GM18909 (cell line): ENCODE data around the gene PRKD2.

Experiments used
- ATAC-seq: cut with Tn5 transposase; IDR thresholded peaks from one replicate; pipeline ENCODE4 v1.9.1; 2021; ENCODE audit warnings: mild to moderate bottlenecking; ENCODE audit not compliant: unreplicated experiment, poor library complexity

PRKD2 gene

DNA sequence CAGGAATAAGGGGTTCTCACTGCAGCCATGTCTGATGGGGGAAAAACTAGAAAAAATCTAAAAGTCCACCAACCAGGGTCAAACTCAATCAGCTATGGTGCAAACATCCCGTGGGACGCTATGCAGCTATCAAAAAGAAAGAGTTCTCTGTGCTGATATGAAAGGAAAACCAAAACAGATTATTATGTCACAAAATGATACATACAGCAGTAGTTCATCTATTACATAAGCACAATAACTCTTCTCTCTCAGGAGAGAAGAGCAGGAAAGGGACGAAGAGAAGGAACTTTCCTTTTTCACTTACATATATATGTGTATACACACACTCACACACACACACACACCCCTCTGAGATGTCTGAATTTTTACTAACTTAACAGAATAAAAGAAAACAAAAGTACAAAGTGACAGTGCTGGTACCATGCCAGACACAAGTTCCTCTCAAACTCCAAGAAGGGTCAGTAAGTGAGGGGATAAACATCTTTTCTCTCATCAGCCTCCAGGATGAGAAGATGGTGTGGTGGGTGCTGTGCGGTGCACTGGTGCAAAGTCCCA lies 26.1 kb upstream of the PRKD2 start:
- ATAC-seq: no peak

- ATAC-seq: no peak
Measured at GRCh38 chr19:46741447-46741846, 24.5 kb upstream of the PRKD2 start.

DNA sequence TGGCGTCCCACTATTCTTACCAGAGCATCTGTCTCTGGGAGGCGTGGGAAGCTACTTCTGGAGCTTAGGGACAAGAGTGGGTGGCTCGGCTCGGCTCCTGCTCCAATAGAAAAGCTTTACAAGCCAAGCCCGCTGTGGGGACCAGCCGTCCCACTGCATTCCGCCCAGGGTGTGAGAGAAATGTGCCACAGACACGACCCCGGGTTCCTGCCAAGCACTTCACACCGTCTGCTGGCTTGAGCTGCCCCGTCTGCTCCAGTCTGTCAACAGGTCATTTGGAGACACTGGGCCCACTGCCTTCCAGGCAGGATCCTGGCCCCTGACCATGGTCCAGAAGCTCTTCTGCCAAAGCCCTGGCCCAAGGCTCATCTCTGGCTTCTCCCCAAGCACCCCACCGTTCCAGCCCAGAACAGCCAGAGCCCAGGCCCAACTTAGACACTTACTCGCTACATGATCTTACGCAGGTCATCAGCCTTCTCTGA lies 22.4 kb upstream of the PRKD2 start:
- no peak for ATAC-seq

DNA sequence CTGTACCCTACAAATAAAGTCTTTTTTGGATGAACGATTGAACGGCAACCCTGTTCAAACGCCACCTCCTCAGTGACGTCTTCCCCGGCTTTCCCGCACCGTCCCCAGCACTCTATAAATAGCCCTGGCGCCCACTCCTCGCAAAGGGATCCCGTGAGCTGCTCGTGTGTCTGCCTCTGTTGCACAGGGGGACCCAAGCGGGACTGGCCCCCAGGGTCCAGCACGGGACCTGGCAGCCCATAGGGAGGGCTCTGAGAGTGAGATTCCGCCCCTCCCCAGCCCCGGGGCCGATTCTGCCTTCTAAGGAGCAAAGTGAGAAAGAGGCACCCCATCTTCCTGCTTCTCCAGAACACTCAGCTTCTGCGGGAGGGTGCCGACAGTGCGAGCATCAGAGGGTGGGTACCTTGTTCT lies 20.9 kb upstream of the PRKD2 start:
- ATAC-seq: no peak

GRCh38 chr19:46737298-46737654 lies 20.4 kb upstream of the PRKD2 start:
- no peak for ATAC-seq

DNA sequence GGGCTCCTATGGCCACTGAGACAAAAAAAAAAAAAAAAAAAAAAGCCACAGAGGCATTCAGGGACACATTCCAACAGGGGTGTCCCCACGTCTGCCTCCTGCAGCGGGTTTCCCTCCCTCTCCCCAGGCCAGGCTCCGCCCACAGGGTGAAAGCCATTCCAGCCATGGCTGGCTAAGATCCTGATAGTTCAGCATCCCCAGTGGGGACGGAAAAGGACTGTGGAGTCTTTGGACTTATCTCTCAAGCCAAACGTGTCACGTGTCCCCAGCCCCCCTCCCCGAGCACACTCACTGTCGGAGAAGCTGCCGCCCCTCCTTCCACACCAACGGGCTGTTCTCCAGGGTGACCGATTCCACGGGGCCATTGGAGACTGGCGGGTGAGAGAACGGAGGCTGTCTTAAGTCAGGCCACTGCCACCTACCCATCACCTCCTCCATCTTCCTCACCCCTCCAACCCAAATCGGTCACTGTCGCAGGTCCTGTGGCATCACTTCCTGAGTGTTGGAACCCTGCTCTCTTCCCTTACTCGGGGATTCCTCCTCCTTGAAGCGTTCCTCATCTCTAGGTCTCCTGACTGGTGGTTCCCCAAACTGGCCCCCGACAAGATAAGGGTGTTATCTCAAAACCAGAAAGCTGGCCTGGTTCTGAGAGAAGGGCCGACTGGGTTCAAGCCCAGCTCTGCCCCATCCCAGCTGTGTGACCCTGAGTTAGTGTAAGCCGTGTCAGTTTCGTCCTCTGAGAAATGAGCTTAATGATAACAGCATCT lies 19.8 kb upstream of the PRKD2 start:
- ATAC-seq: no peak

- no peak for ATAC-seq
Measured at GRCh38 chr19:46733690-46734292, 16.9 kb upstream of the PRKD2 start.

- no peak for ATAC-seq
Measured at GRCh38 chr19:46732966-46733689, 16.2 kb upstream of the PRKD2 start.

DNA sequence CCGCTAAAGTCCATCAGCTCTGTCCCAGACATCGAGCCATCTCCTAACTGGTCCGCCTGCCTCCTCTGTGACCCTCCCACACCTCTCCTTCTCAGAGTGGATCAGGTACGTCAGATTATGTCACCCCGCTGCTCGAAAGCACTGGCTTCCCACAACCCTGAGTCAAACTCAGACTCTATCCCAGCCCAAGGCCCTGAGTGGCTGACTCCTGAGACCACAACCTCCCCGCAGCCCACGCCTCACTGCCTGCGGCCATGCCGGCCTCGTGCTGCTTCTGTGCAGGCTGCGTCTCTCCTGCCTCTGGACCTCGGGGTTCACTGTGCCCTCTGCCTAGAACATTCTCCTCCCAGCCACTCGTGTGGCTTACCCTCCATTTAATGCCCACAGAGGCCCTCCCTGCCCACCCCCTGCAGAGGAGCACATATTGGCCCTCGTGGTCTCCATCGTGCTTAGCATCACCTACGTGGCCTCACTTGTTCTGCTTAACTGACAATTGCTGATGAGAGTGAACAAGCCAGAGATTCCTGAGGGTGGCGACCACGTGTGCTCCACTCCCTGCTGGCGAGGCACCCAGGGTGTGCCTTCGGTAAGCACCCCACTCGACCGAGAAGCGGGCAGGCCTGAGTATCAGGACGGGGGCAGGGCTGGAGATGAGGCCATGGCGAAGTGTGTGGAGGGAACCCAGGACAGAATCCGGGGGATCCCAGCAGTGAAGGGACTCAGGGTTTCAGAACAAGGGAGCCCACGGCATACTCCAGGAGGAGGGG lies 15.4 kb upstream of the PRKD2 start:
- ATAC-seq: no peak

GRCh38 chr19:46731584-46731983 lies 14.7 kb upstream of the PRKD2 start:
- ATAC-seq: no peak

DNA sequence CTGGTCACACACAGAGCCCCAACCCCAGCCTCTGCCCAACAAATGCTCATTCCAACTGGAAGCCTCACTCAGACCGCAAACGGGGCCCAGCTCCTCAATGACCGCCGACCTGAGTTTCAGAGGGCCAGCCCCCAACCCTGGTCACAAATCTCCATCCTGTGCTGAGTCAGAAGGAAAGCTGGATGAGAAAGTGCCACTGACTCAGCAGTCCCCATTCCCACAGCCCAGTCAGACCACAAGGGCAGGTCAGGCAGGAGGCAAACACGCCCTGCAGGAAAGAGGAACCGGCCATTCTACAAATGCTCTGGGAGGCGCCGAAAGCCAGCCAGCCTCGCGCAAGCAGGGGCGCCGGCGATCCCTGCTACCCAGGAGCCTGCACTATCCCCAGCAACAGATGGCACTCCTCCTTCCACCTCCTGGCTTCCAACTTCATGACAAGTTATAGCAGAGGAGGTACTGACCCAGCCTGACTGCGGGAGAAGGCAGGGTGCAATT lies 14.1 kb upstream of the PRKD2 start:
- ATAC-seq: no peak

DNA sequence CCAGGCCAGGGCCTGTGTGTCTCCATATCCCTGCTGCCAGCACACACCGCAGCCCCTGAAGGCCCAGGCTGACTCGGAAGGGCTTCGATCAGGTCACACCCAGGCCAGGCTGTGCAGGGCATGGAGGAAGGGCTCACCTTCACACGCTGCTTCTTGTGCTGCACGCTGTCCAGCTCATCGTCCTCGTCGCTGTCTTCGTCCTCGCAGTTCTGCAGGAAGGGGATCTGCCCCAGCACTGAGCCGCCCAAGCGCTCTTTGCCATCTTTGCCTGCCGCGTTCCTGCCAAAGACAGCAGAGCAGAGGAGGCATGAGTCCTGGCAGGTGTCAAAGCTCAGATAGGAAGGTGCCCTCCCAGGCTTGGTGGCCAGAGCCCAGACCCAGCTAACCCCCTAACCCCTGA lies 13.7 kb upstream of the PRKD2 start:
- ATAC-seq: no peak

- no peak for ATAC-seq
Measured at GRCh38 chr19:46730187-46730586, 13.3 kb upstream of the PRKD2 start.

DNA sequence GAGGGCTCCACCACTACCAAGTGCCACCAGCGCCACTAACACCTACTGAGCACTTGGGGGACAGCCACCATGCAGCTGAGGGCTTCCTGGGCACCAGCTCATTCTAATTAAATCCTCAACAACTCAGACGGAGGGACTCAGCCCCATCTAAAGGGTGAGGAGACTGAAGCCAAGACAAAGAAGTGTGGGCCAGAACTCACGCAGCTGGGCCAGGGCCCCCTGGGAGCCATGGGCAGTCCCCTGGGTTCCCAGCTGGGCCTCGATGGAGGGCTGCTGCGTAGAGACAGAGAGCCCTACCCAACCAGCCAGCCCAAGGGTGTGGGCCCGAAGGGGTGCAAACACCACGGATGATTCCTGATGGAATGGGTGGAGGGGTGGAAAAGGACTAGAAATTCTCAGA lies 12.8 kb upstream of the PRKD2 start:
- ATAC-seq: no peak

DNA sequence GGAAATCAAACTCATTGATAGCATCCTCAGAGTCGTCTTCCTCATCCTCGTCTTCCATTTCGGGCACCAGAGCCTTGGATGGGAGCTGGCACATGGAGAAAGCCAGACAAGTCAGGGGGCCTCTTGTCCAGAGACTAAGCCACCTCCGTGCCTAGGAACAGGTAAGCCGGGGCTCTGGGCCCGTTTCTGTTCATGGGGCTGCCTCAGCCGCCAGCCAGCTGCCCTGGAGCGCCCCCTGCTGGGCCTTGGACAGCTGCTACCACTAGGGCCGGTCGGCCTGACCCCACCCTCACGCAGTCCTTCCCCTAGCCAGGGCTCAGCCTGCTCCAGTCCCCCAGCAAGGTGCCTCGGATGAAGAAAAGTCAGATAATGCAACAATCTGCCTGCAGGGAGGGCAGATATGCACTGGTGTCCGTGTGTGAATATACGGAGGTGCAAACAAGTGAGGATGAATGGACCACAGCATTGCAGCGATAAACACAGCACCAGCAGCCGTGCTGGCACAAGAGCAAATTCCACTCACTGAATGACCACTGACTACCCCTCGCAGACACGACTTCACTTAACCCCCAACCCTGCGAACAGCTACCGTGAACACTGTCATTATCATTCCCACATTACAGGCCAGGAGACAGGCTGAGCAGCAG lies 11.9 kb upstream of the PRKD2 start:
- ATAC-seq: no peak

GRCh38 chr19:46728208-46728607 lies 11.3 kb upstream of the PRKD2 start:
- ATAC-seq: no peak

DNA sequence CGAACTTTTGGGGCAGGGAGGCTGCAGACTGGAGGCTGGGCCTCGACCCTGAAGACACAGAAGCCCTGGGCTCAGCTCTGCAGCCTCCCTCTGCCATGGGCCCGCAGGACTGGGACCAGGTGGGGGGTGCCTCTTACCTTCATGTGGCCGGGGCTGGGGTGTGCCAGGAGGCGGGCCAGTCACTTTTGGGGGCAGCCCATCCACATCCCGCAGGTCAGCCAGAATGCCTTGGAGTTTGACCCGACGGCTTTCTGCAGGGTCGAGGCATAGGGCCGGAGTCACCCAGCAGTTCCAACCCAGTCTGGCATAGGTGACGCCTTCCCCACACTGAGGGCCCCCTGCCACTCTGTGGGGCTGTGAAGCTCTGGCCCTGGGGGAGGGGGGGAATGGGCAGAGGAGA lies 10.8 kb upstream of the PRKD2 start:
- ATAC-seq: no peak

GRCh38 chr19:46726971-46727501 lies 10.1 kb upstream of the PRKD2 start:
- ATAC-seq: no peak

DNA sequence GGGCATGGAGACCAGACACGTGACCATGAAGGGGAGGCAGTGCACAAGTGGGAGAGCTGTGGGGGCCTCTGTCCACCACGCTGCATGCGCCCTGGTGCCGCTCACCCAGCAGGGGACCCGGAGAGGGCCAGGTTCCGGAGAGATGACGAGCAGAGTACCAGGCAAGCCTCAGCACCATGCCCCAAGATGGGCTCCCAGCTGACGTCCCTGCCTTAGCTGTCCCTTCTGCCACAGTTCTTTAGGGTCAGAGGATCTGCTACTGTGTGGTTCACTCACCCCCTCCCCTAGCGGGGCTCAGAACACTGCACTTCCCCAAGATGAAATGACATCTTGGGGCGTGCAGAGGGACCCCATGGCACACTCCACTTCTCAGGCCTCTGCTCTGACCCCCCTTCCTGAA lies 9.6 kb upstream of the PRKD2 start:
- ATAC-seq: no peak
